Ecto neural progenitor cell (in vitro differentiated cells): ENCODE measurements around the gene NDUFS3.
"Not testable (repeated sequence)": the region's sequence is repeated elsewhere in the genome, so short reads cannot be mapped to it uniquely, and the experiment has no call there.

Experiments
- DNase-seq: peaks from one replicate; pipeline ENCODE4 v3.0.0-alpha.2; 2018; ENCODE audit warnings: low spot score

The NDUFS3 gene

DNA sequence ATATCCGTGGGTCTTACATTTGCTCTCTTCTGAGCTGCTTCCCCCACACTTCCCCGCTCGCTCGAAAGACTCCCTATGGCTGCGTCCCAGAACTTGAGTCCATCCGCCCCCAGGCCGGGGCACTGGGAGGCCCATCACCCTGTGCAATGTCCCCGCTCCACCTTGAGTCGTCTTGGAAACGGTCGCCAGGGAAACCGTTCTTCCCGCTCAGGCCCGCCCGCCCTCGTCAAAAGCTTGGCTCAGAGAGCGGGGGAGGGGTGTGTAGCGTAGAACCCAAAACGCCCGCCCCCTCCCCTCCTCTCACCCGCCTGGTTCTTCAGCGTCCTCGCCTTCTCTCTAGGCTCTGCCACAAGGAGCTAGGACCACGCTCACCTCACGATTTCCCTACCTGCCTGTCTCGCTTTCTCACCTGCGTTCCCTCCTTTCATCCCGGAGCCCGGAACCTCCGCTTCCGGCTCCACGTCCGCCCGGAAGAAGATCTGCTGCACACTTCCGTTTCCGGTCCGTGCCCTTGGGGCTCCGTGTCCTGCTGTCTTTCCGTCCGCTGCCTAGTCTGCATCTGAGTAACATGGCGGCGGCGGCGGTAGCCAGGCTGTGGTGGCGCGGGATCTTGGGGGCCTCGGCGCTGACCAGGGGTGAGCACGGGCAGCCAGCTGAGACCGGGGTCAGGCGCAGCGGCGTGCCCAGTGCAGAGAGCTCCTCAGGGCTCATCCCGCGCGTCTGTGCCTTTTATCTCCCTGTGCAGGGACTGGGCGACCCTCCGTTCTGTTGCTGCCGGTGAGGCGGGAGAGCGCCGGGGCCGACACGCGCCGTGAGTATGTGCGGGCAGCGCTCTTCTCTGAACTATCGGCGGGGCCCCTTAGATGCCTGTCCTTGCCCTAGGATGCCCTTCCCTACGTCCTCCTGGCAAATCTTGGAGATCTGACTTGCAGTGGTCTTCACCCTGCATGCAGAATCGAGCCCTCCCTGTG is at the start of gene NDUFS3, which contains the start of gene KBTBD4:
TSS of gene NDUFS3 (plus strand) at position 551 of the 971 bp plus-strand sequence. CDS start at position 569, 18 bp downstream.
TSS of gene KBTBD4 (minus strand) at position 447 of the 971 bp plus-strand sequence. CDS start at position 428, 19 bp downstream.
- DNase-seq = peak; percentile 95

GRCh38 chr11:47529951-47530350 is 48.9 kb upstream of the NDUFS3 start:
- no peak for DNase-seq

GRCh38 chr11:47530721-47531120 is 48.2 kb upstream of the NDUFS3 start:
- DNase-seq = not testable (repeated sequence)

DNA sequence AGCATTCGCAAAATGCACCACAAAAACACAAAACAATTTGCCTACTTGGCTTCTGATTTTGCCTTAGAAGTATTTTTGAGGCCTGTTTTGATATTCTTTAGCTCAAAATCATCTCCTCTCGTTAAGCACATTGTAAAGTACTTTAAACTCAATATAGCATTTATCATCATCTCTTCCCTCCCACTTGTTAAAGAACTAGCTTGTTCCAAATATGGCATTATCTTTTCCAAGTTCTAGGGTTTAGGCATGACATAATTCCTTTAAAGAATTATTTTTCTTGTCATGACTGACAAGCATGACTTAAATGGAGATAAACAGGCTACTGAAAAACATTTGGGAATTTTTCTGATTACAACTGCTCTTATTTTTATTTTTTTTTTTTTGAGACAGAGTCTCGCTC is 47.2 kb upstream of the NDUFS3 start:
- DNase-seq = no peak

DNA sequence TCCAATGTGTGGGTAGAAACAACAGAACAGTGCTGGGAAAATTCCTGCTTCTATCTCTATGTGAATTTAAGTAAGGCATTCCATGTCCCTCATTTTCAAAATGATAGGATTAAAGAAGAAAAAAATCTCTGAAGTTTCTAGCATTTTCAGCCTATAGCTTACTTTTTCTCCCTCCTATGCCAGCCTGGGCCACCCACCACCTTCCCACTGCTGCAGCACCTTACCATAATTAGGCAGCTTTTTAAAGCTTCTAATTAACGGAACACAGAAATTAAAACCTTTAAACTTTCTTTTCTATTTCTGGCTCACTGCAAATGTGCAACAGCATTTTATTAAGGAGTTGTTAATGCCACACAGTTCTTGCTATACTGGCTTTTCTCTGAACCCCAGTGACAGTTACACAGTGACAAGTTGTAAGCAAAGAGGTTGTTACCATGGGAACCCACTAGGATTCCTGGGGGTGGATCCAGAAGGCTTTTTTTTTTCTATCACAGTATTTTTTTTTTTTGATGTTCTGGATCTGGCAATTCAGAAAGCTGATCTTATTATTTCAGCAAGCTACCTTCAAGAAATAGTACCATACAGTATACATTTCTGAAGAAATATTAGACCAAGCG is 46.2 kb upstream of the NDUFS3 start:
- DNase-seq = no peak

GRCh38 chr11:47533690-47534151 is 45.2 kb upstream of the NDUFS3 start:
- DNase-seq = no peak

GRCh38 chr11:47534704-47535251 is 44.1 kb upstream of the NDUFS3 start:
- DNase-seq = no peak

DNA sequence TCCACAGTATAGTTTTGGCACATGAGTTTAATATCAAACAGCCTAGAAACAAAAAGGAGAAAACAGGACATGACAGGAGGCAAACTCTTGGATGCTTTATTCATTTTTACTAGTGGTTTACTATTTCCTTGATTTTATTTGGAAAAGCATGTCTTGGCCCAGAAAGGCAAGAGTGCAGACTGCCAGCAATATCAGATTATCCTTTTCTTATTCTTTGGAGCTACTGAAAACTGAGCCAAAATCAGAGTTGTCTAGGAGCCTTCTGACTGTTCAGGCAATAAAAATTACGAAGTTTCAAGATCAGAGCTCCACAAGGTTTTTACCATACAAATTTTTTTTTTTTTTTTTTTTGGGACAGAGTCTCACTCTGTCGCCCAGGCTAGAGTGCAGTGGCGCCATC is 42.0 kb upstream of the NDUFS3 start:
- no peak for DNase-seq

DNA sequence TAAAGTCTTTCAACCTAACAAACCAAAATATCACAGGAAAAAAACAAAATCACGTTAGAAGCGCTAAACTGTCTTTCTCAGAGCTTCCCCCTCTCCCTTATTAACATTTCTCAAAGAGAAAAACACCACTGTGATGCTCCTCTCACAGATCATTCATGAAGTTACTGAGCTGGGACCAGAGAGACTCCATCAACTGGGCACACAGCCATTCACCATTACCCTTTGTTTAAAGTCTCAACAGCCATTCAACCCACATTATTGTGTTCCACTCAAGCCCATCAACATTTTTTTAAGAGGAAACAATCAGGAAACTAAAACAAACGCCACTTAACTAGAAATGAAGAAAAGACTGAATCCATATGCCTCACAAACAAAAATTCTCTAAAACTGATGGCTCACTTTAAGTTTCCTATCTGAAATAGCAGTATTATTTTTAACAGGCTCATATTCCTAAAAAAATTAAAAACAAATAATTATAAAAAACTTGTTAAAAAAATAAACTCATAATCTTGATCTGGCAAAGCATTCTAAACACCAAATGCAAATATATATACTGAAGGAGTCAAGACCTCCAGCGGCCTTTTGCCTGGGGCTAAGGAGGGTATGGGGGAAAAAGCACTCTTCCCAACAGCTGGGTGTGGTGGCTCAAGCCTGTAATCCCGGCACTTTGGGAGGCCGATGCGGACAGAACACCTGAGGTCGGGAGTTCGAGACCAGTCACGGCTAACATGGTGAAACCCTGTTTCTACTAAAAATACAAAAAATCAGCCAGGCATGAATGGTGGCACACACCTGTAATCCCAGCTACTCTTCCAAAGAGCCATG is 39.9 kb upstream of the NDUFS3 start:
- DNase-seq = no peak

DNA sequence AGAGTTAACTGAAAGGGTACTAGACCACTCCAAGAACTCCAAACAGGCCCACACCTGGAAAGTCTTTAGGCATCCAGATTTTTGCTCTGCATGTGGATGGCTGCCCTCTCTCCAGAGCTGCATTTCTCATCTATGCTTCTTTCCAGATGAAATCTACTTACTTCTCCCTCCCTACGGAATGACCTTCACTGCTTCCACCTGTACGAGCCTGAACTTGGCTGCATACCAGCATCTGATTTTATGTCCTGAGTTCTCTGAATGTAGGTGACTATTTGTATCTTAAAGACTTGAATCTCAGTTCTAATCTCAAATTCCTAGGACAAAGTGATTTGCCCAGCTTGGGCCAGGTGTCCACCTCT is 39.2 kb upstream of the NDUFS3 start:
- DNase-seq = no peak

GRCh38 chr11:47541070-47541469 is 37.8 kb upstream of the NDUFS3 start:
- DNase-seq = no peak

GRCh38 chr11:47545298-47545697 is 33.6 kb upstream of the NDUFS3 start:
- DNase-seq = no peak

DNA sequence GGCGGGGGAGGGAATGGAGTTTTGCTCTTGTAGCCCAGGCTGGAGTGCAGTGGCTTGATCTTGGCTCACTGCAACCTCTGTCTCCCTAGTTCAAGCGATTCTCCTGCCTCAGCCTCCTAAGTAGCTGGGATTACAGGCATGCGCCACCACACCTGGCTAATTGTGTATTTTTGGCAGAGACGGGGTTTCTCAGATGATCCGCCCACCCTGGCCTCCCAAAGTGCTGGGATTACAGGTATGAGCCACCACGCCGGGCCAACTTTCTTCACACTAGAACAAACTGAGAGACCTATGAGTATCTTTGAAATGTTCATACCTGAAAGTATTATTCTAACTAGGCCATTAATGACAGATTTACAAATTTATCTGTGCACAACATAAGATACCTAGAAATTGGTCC is 32.6 kb upstream of the NDUFS3 start:
- not testable (repeated sequence) for DNase-seq

- no peak for DNase-seq
Measured at GRCh38 chr11:47550288-47551047, 28.4 kb upstream of the NDUFS3 start.

DNA sequence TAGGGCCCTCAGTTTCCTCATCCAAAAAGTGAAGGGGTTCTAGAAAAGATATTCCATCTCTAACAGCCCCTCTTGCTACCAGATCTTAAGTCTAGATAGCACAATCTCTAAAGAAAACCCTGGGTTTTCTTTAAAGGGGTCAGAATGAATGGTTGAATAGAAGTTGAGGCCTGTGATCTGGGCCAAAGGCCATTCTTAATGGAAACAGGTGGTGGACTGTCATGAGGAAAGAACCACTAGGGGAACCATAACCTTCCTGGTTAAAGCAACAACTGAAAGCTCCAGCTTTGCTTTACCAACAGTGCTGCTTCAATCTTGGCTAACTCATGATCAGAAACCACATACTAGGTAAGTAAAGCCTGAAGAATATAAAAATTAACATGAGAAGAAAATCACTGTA is 27.8 kb upstream of the NDUFS3 start:
- DNase-seq = no peak

DNA sequence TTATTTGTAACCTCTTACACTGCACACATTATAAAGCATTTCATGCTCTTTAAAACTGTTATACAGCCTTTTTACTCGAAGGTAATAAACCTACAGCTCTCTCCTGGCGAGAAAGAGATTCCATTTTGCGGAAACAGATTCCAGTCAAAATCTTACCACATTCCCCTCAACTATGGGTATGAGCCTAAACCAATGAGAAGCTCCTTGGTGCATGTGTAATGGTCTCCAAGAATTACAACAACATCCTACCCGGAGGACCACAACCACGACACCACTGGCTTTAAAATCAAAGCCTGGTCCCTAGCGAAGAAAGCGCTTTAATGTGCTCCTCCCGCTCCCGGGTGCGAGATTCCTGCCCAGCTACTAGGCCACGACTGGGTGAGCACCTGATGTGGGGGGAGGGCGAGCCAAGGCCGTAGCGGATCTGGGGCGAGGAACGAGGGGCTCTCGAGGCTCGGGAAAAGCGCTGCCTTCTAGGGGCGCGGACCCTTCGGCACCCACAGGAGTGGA is 26.8 kb upstream of the NDUFS3 start:
- DNase-seq = peak; percentile 63

- DNase-seq = peak; percentile 94
Measured at GRCh38 chr11:47552566-47553405, 26.1 kb upstream of the NDUFS3 start, which contains the start of gene CELF1. Gene CELF1, minus strand, starts transcription at chr11:47553132. Its CDS starts 53,609 bp downstream, at chr11:47499523.

DNA sequence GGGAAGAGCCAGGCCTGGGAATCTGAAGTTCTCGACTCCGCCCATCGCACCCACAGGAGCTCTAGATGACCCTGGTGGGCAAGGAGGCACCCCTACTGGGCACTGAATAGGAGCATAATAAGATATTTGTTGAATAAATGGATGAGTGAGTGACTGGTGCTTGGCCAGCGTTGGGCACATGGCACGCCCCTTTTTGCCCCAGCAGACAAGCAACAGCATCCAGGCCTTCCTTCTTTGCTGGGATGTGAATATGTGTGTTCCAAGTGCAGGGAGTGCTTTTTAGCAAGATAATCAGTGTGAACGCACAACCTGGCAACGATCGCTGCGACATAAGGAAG is 25.5 kb upstream of the NDUFS3 start:
- no peak for DNase-seq

DNA sequence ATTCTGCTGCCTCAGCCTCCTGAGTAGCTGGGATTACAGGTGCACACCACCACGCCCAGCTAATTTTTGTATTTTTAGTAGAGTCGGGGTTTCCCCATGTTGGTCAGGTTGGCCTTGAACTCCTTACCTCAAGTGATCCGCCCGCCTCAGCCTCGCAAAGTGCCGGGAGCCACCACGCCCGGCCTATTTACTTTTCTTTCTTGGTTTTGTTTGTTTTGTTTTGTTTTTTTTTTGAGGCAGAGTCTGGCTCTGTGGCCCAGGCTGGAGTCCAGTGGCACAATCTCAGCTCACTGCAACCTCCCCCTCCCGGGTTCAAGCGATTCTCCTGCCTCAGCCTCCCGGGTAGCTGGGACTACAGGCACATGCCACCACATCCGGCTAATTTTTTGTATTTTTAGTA is 21.9 kb upstream of the NDUFS3 start:
- not testable (repeated sequence) for DNase-seq

DNA sequence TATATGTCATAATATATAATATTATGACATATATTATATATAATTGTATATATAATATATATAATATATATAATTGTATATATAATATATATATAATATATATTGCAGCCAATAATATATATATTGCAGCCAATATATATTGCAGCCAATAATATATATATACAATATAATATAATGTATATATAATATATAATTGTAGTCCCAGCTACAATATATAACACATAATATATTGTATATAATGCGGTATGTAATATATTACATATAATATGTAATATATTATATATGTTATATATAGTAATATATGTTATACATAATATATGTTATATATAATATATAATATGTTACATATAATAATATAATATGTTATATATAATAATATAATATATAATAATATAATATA is 20.2 kb upstream of the NDUFS3 start:
- DNase-seq = no peak
